Measurements from ENCODE around the gene POMC. TPM values are rescaled to one million over a fixed set of nuclear protein-coding genes. Genes with fewer than 3 reads are reported as not detected.

The POMC gene
- total RNA-seq (2021; fragmentation: NEBNext Ultra II Directional; extraction: Animal tissue kit (Norgen Biotek cat#: 25700)), result 1.7 and 2.2 TPM in 2 replicates
- polyA plus RNA-seq (2011; rRNA removed), result 4.7 and 6.1 TPM in 2 replicates
- polyA plus RNA-seq (2011; cell fraction: cytosol; rRNA removed), result 4.8 TPM
- 4.0 TPM for polyA plus RNA-seq (2011; cell fraction: nucleus; rRNA removed)
- 2.5 to 3.1 TPM (median 3.0 TPM) in 3 of 4 replicates, not detected in the other for polyA plus RNA-seq (2012, experiment 1 of 2)
- 2.4 TPM for polyA plus RNA-seq (2012, experiment 2 of 2)
- 4.6 TPM for polyA plus RNA-seq (2013, experiment 1 of 2)
- 4.0 TPM for polyA plus RNA-seq (2013, experiment 2 of 2)
- polyA minus RNA-seq (2011; rRNA and poly(A)+ RNA removed), result 0.32 and 0.71 TPM in 2 replicates
- polyA minus RNA-seq (2011; cell fraction: cytosol; rRNA and poly(A)+ RNA removed), result 3.2 TPM
- 1.7 TPM for polyA minus RNA-seq (2011; cell fraction: nucleus; rRNA and poly(A)+ RNA removed)
- long read RNA-seq, experiment 1, partial matches to known transcripts, result 1 of 2 reads
- long read RNA-seq, experiment 1, other reads (novel, unspliced or antisense), result 0 of 2 reads
- long read RNA-seq, experiment 2, result 0 reads

DNA sequence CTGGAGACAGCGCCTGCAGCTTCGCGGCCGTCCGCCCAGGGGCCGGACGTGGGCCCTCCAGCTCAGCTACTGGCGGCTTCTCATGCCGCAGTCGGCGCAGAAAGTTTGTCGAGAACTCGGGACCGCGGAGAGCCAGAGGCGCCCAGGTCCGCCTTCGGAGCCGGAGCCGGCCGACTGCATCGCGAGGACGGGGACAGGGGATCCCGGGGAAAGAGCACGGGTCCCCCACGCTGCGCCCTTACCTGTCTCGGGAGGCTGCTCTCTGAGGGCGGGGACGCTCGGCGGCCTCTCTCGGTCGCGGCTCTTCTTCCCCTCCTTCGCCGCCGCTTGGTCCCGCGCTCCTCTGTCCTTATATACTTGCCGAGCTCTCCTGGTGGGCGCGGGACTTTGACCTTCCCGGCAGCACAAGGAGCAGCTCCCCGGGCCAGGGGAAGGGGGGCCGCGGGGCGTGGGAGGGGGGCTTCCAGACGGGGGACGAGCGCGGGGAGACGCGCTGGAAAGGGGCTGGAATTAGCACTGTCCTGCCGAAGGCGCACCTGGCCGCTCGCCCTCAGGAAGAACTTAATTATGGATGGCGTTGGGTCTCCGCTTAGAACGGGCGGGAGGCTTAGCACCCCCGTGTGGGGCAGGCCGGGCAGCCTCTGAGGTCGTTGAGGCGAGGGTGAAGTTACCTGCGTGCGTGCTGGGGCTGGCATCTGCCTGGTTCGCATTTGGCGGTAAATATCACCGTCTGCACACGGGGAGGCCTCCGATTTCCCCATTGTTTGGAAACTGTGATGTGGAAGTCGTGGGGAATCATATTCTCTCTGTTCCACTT lies at the start of gene POMC:
TSS of gene POMC (minus strand) at position 325 of the 817 bp plus-strand sequence. CDS start 3,808 bp downstream, outside the sequence.
- Histone ChIP-seq H4K8ac (ENCODE audit: extremely low read depth, insufficient read depth, low read length) (peak within 1 kb of the TSS; percentile 54), H3K56ac (replicated peaks; ENCODE audit: insufficient read length, low read depth, low read length) (peak within 1 kb of the TSS; percentile 84), H3K79me2 (ENCODE audit: control insufficient read depth in 1 of 2, insufficient read depth in 2 of 2, low read length in 2 of 2) (no peaks in the 10 kb centered on the region), H3K14ac (ENCODE audit: insufficient read length) (no peak within 1 kb of the TSS), H4K5ac (ENCODE audit: insufficient read length, low read depth, low read length) (no peak within 1 kb of the TSS), H3K23ac (ENCODE audit: insufficient read length) (no peak within 1 kb of the TSS), H3K4me1 (replicated peaks in 1 of 4; ENCODE audit: control insufficient read depth in 3 of 4, insufficient read depth in 4 of 4, low read length in 3 of 4) (peaks cover 0 to 4% (median 3%) of the 10 kb centered on the region in 4 experiments; a peak in 5 of 7 replicates), H2AK5ac (ENCODE audit: low read depth, low read length) (no peak within 1 kb of the TSS), H2BK120ac (replicated peaks; ENCODE audit: low read depth, low read length) (no peak within 1 kb of the TSS), H3K4me3 (ENCODE audit: extremely low read depth in 1 of 4, insufficient read depth in 2 of 4, low read depth in 3 of 4, low read length in 4 of 4) (peak within 1 kb of the TSS; percentile 36 to 65 (median 54)), H2BK5ac (ENCODE audit: low read depth, low read length) (no peak within 1 kb of the TSS), H2BK12ac (ENCODE audit: low read depth, low read length) (peak within 1 kb of the TSS; percentile 63; the same call in 1 of the 2 replicates), H3K4ac (replicated peaks; ENCODE audit: insufficient read length, low read depth, low read length) (no peak within 1 kb of the TSS), H3K4me2 (ENCODE audit: insufficient read depth in 1 of 2, low read depth in 2 of 2, low read length in 2 of 2) (peak within 1 kb of the TSS; percentile 73 to 94), H3K79me1 (ENCODE audit: low read depth, low read length) (no peaks in the 10 kb centered on the region), H4K20me1 (replicated peaks in 1 of 2; ENCODE audit: control insufficient read depth in 1 of 2, insufficient read depth in 2 of 2, low read length in 2 of 2) (peaks cover 0 to 2% of the 10 kb centered on the region in 2 experiments), H3K9me3 (ENCODE audit: insufficient read depth in 2 of 2, low read depth in 1 of 2, low read length in 1 of 2) (no peaks in the 10 kb centered on the region), H3K27ac (ENCODE audit: low read depth, low read length) (no peak within 1 kb of the TSS), H3K27me3 (replicated peaks in 1 of 4; ENCODE audit: control insufficient read depth in 3 of 4, extremely low read depth in 1 of 4, insufficient read depth in 3 of 4, low read length in 3 of 4) (peaks cover 14 to 45% (median 41%) of the 10 kb centered on the region in 4 experiments), H3K23me2 (ENCODE audit: low read depth, low read length) (peaks cover 3% of the 10 kb centered on the region; the same call in 1 of the 2 replicates), H3K36me3 (ENCODE audit: control insufficient read depth in 2 of 4, insufficient read depth in 4 of 4, low read length in 3 of 4) (no peaks in the 10 kb centered on the region), H4K91ac (replicated peaks; ENCODE audit: insufficient read length, low read length) (peak within 1 kb of the TSS; percentile 56), H3K9ac (replicated peaks in 1 of 4; ENCODE audit: extremely low read depth in 1 of 4, low read depth in 3 of 4, low read length in 3 of 4) (peak within 1 kb of the TSS in 2 of 4 experiments; percentile 45 to 53; a peak in 5 of 7 replicates), H2BK15ac (ENCODE audit: low read length) (peak within 1 kb of the TSS; percentile 33; the same call in 1 of the 2 replicates), H3K18ac (ENCODE audit: extremely low read depth, low read length) (peak within 1 kb of the TSS; percentile 81; the same call in 1 of the 2 replicates), H2BK20ac (ENCODE audit: low read length) (no peak within 1 kb of the TSS), H2AFZ (ENCODE audit: low read length) (peak within 1 kb of the TSS; percentile 94)
- DNase-seq (ENCODE audit: low read depth in 1 of 2, low spot score in 2 of 2) (peak in 1 of 2 experiments; percentile 77), FAIRE-seq (no peak)
- WGBS, 2 experiments (ENCODE audit: extremely low coverage in 1 of 2, insufficient coverage in 1 of 2, insufficient read length in 1 of 2, insufficient replicate concordance in 2 of 2, low coverage in 1 of 2, low lambda C conversion rate in 2 of 2, missing lambda C conversion rate in 1 of 2), result 2% methylated on average over 49 of the region's 75 CpGs; no CpG with 5 or more reads in 1 of the 2 experiments
- ChIA-PET CTCF (ENCODE audit: partially characterized antibody) (interaction anchor here (1.2 to 11.9 kb wide), 4 partner anchors 15 to 100 kb away, joined by 4 to 106 read pairs (median 6); no protein-coding TSS in a partner anchor), POLR2A (ENCODE audit: partially characterized antibody) (interaction anchor here (1.2 kb wide), 1 partner anchor 60 kb away, joined by 5 read pairs; no protein-coding TSS in a partner anchor)
- TF ChIP-seq CEBPB (IDR thresholded peaks at IDR 0.05; ENCODE audit: low read depth, low read length) (no peak), POLR2A (IDR thresholded peaks at IDR 0.05; ENCODE audit: control extremely low read depth in 1 of 2, low read depth in 2 of 2, low read length in 2 of 2) (no peak), MAFK (IDR thresholded peaks at IDR 0.05; ENCODE audit: low read depth, low read length) (no peak), HDAC6 (IDR thresholded peaks at IDR 0.05; ENCODE audit: low read depth, low read length) (no peak), CTBP2 (IDR thresholded peaks at IDR 0.05; ENCODE audit: borderline replicate concordance, insufficient read depth, insufficient read length, low read length) (no peak), BRCA1 (IDR thresholded peaks at IDR 0.05; ENCODE audit: low read depth, low read length) (no peak), CHD1 (IDR thresholded peaks at IDR 0.05; ENCODE audit: low read depth, low read length) (no peak), JUND (IDR thresholded peaks at IDR 0.05; ENCODE audit: low read length) (no peak), CBX5 (IDR thresholded peaks at IDR 0.05; ENCODE audit: low read depth, low read length) (no peak)
